NCI-H526 treated with DMSO at 0.1 percent for 48 hours (cell line): Measurements from ENCODE around the gene SLC2A14.
"Not testable (repeated sequence)": the region's sequence is repeated elsewhere in the genome, so short reads cannot be mapped to it uniquely, and the experiment has no call there.

Experiments used
- DNase-seq: peaks from one replicate; lab custom pipeline; 2025; lab: John Stamatoyannopoulos, UW

Gene SLC2A14

GRCh38 chr12:7872566-7873319 lies at the start of gene SLC2A14:
SLC2A14 (minus strand) TSS chr12:7872915; CDS start chr12:7869880, 3,035 bp downstream.
- no peak for DNase-seq

- not testable (repeated sequence) for DNase-seq
These were observed 48.5 kb upstream of the SLC2A14 start for GRCh38 chr12:7921181-7921580.

GRCh38 chr12:7918268-7918590 lies 45.5 kb upstream of the SLC2A14 start:
- DNase-seq = not testable (repeated sequence)

GRCh38 chr12:7917392-7918267 lies 44.9 kb upstream of the SLC2A14 start:
- no peak for DNase-seq

GRCh38 chr12:7916936-7917335 lies 44.2 kb upstream of the SLC2A14 start:
- no peak for DNase-seq

GRCh38 chr12:7915661-7916403 lies 43.1 kb upstream of the SLC2A14 start:
- no peak for DNase-seq

- DNase-seq = not testable (repeated sequence)
These were observed 37.4 kb upstream of the SLC2A14 start for GRCh38 chr12:7910106-7910505.

- DNase-seq = peak; percentile 35
These were observed 34.3 kb upstream of the SLC2A14 start for GRCh38 chr12:7907009-7907408.

- DNase-seq = not testable (repeated sequence)
These were observed 33.6 kb upstream of the SLC2A14 start for GRCh38 chr12:7906303-7906702.

- DNase-seq = not testable (repeated sequence)
These were observed 32.9 kb upstream of the SLC2A14 start for GRCh38 chr12:7905600-7906125.

GRCh38 chr12:7905071-7905470 lies 32.4 kb upstream of the SLC2A14 start:
- DNase-seq = no peak

GRCh38 chr12:7902416-7902815 lies 29.7 kb upstream of the SLC2A14 start:
- DNase-seq = not testable (repeated sequence)

- no peak for DNase-seq
These were observed 27.0 kb upstream of the SLC2A14 start for GRCh38 chr12:7899755-7900154.

- not testable (repeated sequence) for DNase-seq
These were observed 24.0 kb upstream of the SLC2A14 start for GRCh38 chr12:7896726-7897125.

GRCh38 chr12:7892186-7892980 lies 19.7 kb upstream of the SLC2A14 start:
- DNase-seq = no peak

- no peak for DNase-seq
These were observed 12.0 kb upstream of the SLC2A14 start for GRCh38 chr12:7884689-7885088.

GRCh38 chr12:7881736-7882120 lies 9.0 kb upstream of the SLC2A14 start:
- DNase-seq = not testable (repeated sequence)

GRCh38 chr12:7880952-7881735 lies 8.4 kb upstream of the SLC2A14 start:
- DNase-seq = not testable (repeated sequence)

- no peak for DNase-seq
These were observed 6.5 kb upstream of the SLC2A14 start for GRCh38 chr12:7879246-7879645.

- no peak for DNase-seq
These were observed 4.7 kb upstream of the SLC2A14 start for GRCh38 chr12:7877420-7877819.

- DNase-seq = no peak
These were observed 2.4 kb downstream of the SLC2A14 start for GRCh38 chr12:7870335-7870734.
